HCT116 (cell line): ENCODE data around the gene GAD2. TPM values are rescaled to one million over a fixed set of nuclear protein-coding genes. Genes with fewer than 3 reads are reported as not detected.

ENCODE experiments used
- ATAC-seq: fragments of 200-7000 bp; cut with Tn5 transposase; 2 replicates; pipeline ENCODE4 v1.9.1; 2020; ENCODE audit warnings: mild to moderate bottlenecking, moderate library complexity
- BruUV-seq: library from RNA; stranded (reverse); fragments of 400-500 nt; replicated peaks from 2 replicates; lab custom pipeline; 2021; lab: Mats Ljungman, UMichigan
- CTCF ChIA-PET: fragments of 300-600 bp; sonication (Branson Sonifier 250); formaldehyde crosslinking; loops from one replicate; lab custom pipeline; 2021; ENCODE audit warnings: antibody characterized with exemption; lab: Charles Lee
- POLR2A ChIA-PET: fragments of 300-600, 350-600 bp; sonication (Branson Sonifier 250); formaldehyde crosslinking; loops from one replicate; lab custom pipeline; 2021; ENCODE audit warnings: antibody characterized with exemption; lab: Charles Lee
- RAD21 ChIA-PET, 2 experiments: fragments of 300-600 bp; sonication (Branson Sonifier 250); formaldehyde crosslinking; loops; one replicate each; lab custom pipeline; 2023; ENCODE audit warnings: low total read pairs in 2 of 2; ENCODE audit not compliant: uncharacterized antibody in 2 of 2, unreplicated experiment in 2 of 2, low non-redundant PET in 1 of 2; lab: Charles Lee
- DNase-seq: peaks from one replicate; pipeline ENCODE4 v3.0.0-alpha.2; 2010; ENCODE audit warnings: low read depth, low spot score
- H2AFZ ChIP-seq: fragments of 200-600 bp; shearing (Covaris generic), sonication (generic); 2 replicates; pipeline ENCODE4 v1.6.1; 2017; ENCODE audit warnings: low read depth, mixed run types, mixed read lengths, antibody characterized with exemption, low read length; ENCODE audit not compliant: poor library complexity, severe bottlenecking
- H3K27ac ChIP-seq: 2 replicates; pipeline ENCODE4 v1.5.1; 2012; ENCODE audit warnings: low read depth, low read length
- H3K27me3 ChIP-seq: fragments of 200-600 bp; sonication (generic); 2 replicates; pipeline ENCODE4 v1.6.1; 2016; ENCODE audit warnings: mixed run types, low read length, mixed read lengths; ENCODE audit not compliant: insufficient read depth
- H3K36me3 ChIP-seq, 2 experiments: fragments of 200-500 bp in 1 of 2; fragments of 200-600 bp in 1 of 2; sonication (Bioruptor generic) in 1 of 2; sonication (generic) in 1 of 2; 2 replicates each; pipeline versions ENCODE4 v1.5.1 to v1.6.1; 2014 to 2016; ENCODE audit warnings: low read length in 2 of 2, inconsistent platforms in 1 of 2, mixed read lengths in 1 of 2, mixed run types in 1 of 2; ENCODE audit not compliant: insufficient read depth in 2 of 2, control insufficient read depth in 1 of 2
- H3K4me1 ChIP-seq, 2 experiments: fragments of 200-600 bp in 1 of 2; sonication (generic) in 1 of 2; 2 replicates each; pipeline versions ENCODE4 v1.5.1 to v1.6.1; 2012 to 2017; ENCODE audit warnings: low read length in 2 of 2, inconsistent platforms in 1 of 2, mild to moderate bottlenecking in 1 of 2, mixed read lengths in 1 of 2, mixed run types in 1 of 2, moderate library complexity in 1 of 2; ENCODE audit not compliant: insufficient read depth in 2 of 2, control insufficient read depth in 1 of 2
- H3K4me2 ChIP-seq: fragments of 200-600 bp; sonication (generic); 2 replicates; pipeline ENCODE4 v1.6.1; 2017; ENCODE audit warnings: mixed run types, low read length, mixed read lengths
- H3K4me3 ChIP-seq, 2 experiments: fragments of 200-600 bp in 1 of 2; sonication (generic) in 1 of 2; replicated peaks in 1 of 2; 2 replicates each; pipeline ENCODE4 v1.5.1; 2011 to 2016; ENCODE audit warnings: low read length in 2 of 2, control low read depth in 1 of 2, low read depth in 1 of 2, mild to moderate bottlenecking in 1 of 2, mixed read lengths in 1 of 2, mixed run types in 1 of 2
- H3K79me2 ChIP-seq: fragments of 200-600 bp; sonication (generic); 2 replicates; pipeline ENCODE4 v1.6.1; 2017; ENCODE audit warnings: mild to moderate bottlenecking, mixed run types, low read length, moderate library complexity, mixed read lengths; ENCODE audit not compliant: insufficient read depth
- H3K9ac ChIP-seq: fragments of 200-600 bp; sonication (generic); 2 replicates; pipeline ENCODE4 v1.6.1; 2016; ENCODE audit warnings: low read length, mixed read lengths
- H3K9me2 ChIP-seq: fragments of 200-600 bp; sonication (generic), shearing (Covaris generic); 2 replicates; pipeline ENCODE4 v1.6.1; 2017; ENCODE audit warnings: mixed run types, mild to moderate bottlenecking, moderate library complexity; ENCODE audit not compliant: insufficient read depth
- H3K9me3 ChIP-seq, 2 experiments: fragments of 200-500 bp in 1 of 2; fragments of 200-600 bp in 1 of 2; sonication (Bioruptor generic) in 1 of 2; sonication (generic) in 1 of 2; 2 replicates each; pipeline ENCODE4 v1.6.1; 2014 to 2017; ENCODE audit warnings: low read length in 2 of 2, mixed read lengths in 2 of 2, inconsistent platforms in 1 of 2, low read depth in 1 of 2, mild to moderate bottlenecking in 1 of 2, mixed run types in 1 of 2, moderate library complexity in 1 of 2; ENCODE audit not compliant: control insufficient read depth in 1 of 2, insufficient read depth in 1 of 2
- H4K20me1 ChIP-seq: fragments of 200-600 bp; sonication (generic), shearing (Covaris generic); 2 replicates; pipeline ENCODE4 v1.6.1; 2017; ENCODE audit warnings: mixed run types, mild to moderate bottlenecking, moderate library complexity; ENCODE audit not compliant: insufficient read depth
- ATF3 ChIP-seq: IDR thresholded peaks from 2 replicates; pipeline ENCODE4 v1.6.1; 2012
- CBX3 ChIP-seq: IDR thresholded peaks from 2 replicates; pipeline ENCODE4 v1.6.1; 2012; ENCODE audit warnings: low read depth
- CTCF ChIP-seq, 3 experiments: fragments of 200-600 bp in 1 of 3; sonication (generic) in 1 of 3; IDR thresholded peaks in 2 of 3; conservative IDR thresholded peaks in 1 of 3; 2 replicates each; pipeline ENCODE4 v1.5.1; 2012 to 2017; ENCODE audit warnings: low read depth in 2 of 3, low read length in 2 of 3, antibody characterized with exemption in 1 of 3, borderline replicate concordance in 1 of 3, control low read depth in 1 of 3, mild to moderate bottlenecking in 1 of 3, mixed read lengths in 1 of 3, mixed run types in 1 of 3, moderate library complexity in 1 of 3; ENCODE audit not compliant: insufficient read depth in 1 of 3
- EGR1 ChIP-seq: IDR thresholded peaks from 2 replicates; pipeline ENCODE4 v1.6.1; 2012; ENCODE audit warnings: low read depth
- ELF1 ChIP-seq: IDR thresholded peaks from 2 replicates; pipeline ENCODE4 v1.6.1; 2012; ENCODE audit warnings: low read depth, borderline replicate concordance
- EZH2 ChIP-seq: fragments of 200-600 bp; sonication (generic); IDR thresholded peaks from 2 replicates; pipeline ENCODE4 v1.6.1; 2017; ENCODE audit warnings: antibody characterized with exemption, mixed run types
- EZH2phosphoT487 ChIP-seq: fragments of 200-600 bp; IDR thresholded peaks from 2 replicates; pipeline ENCODE4 v1.6.1; 2018; ENCODE audit warnings: antibody characterized with exemption, borderline replicate concordance
- FOSL1 ChIP-seq: IDR thresholded peaks from 2 replicates; pipeline ENCODE4 v1.6.1; 2012; ENCODE audit warnings: low read depth
- REST ChIP-seq: IDR thresholded peaks from 2 replicates; pipeline ENCODE4 v1.6.1; 2012; ENCODE audit warnings: low read depth
- SIN3A ChIP-seq: IDR thresholded peaks from 2 replicates; pipeline ENCODE4 v1.6.1; 2012; ENCODE audit warnings: low read depth
- SP1 ChIP-seq: IDR thresholded peaks from 2 replicates; pipeline ENCODE4 v1.6.1; 2012; ENCODE audit warnings: low read depth
- TCF7L2 ChIP-seq: IDR thresholded peaks from 2 replicates; pipeline ENCODE4 v1.7.0; 2011; ENCODE audit warnings: borderline replicate concordance, inconsistent platforms; ENCODE audit not compliant: insufficient read depth, insufficient read length; ENCODE audit errors: extremely low read depth
- ZBTB33 ChIP-seq: IDR thresholded peaks from 2 replicates; pipeline ENCODE4 v1.6.1; 2011; ENCODE audit warnings: mild to moderate bottlenecking, low read length, moderate library complexity; ENCODE audit not compliant: insufficient replicate concordance; ENCODE audit errors: extremely low read depth
- intact Hi-C: fragments of 100-400 bp; cut with micrococcal nuclease; formaldehyde crosslinking; loops from 2 replicates; pipeline ENCODE4 v1.10.0; 2022
- total RNA-seq: library from RNA; stranded (reverse); gene quantifications from one replicate; pipeline ENCODE4 v1.2.1, GENCODE V29; 2021; ENCODE audit not compliant: unreplicated experiment

GAD2 gene
- total RNA-seq, 1 experiment from 2014 or later: not detected

- TF ChIP-seq SIN3A: no peak
- no peak for TF ChIP-seq FOSL1
- TF ChIP-seq SP1: no peak
- no peak for TF ChIP-seq ATF3
Measured at GRCh38 chr10:26331371-26331770, 114.8 kb downstream of the GAD2 start (continued).

- Histone ChIP-seq H3K9me2 (no peaks in the 10 kb centered on the region), H4K20me1 (no peaks in the 10 kb centered on the region), H2AFZ (no peak overlapping the region), H3K9me3 (no peaks in the 10 kb centered on the region), H3K4me2 (no peak overlapping the region), H3K9ac (no peak overlapping the region), H3K36me3 (no peaks in the 10 kb centered on the region), H3K27me3 (no peaks in the 10 kb centered on the region), H3K4me1 (peaks cover 0 to 7% of the 10 kb centered on the region in 2 experiments; a peak in 1 of 4 replicates), H3K79me2 (no peaks in the 10 kb centered on the region), H3K27ac (no peak overlapping the region), H3K4me3 (no peak overlapping the region)
- ChIA-PET RAD21 (interaction anchor here in 1 of 2 experiments (0.7 kb wide), 1 partner anchor 43 kb away, joined by 3 read pairs; no protein-coding TSS in a partner anchor), CTCF (interaction anchor here (1.0 to 2.8 kb wide), 6 partner anchors 10 to 547 kb away, joined by 3 to 40 read pairs (median 12); no protein-coding TSS in a partner anchor), POLR2A (interaction anchor here (1.3 kb wide), 1 partner anchor 10 kb away, joined by 4 read pairs; no protein-coding TSS in a partner anchor)
- DNase-seq: no peak
- TF ChIP-seq CTCF (IDR thresholded peaks at IDR 0.05 in 2 of 3, conservative IDR thresholded peaks at IDR 0.05 in 1 of 3; ENCODE audit: borderline replicate concordance in 1 of 3, insufficient read depth in 1 of 3, low read depth in 2 of 3, low read length in 2 of 3) (no peak), EGR1 (no peak), EZH2 (no peak), REST (no peak), ZBTB33 (no peak), TCF7L2 (no peak), EZH2phosphoT487 (no peak), ELF1 (no peak), CBX3 (no peak)
- no TSS peak for BruUV-seq
- ATAC-seq: no peak
- intact Hi-C loops: loop anchor here (2.0 to 10.0 kb wide), 2 partner anchors 216 to 1030 kb away; no protein-coding TSS in a partner anchor
Measured at GRCh38 chr10:26334232-26334931, 117.8 kb downstream of the GAD2 start.
